Nucleus accumbens (tissue), 56 donors: ENCODE data around the gene TBC1D22A.
A peak's percentile ranks its signal among the peaks of the same experiment; 100 is the strongest.

Experiments
- DNase-seq, 56 donors: peaks; one replicate each; lab custom pipeline; 2025; lab: John Stamatoyannopoulos, UW

The TBC1D22A gene

GRCh38 chr22:47207387-47207786 is 444.9 kb downstream of the TBC1D22A start:
- DNase-seq = no peak

GRCh38 chr22:47207846-47208554 is 445.6 kb downstream of the TBC1D22A start:
- DNase-seq = no peak

- no peak for DNase-seq
Measured at GRCh38 chr22:47208630-47209029, 446.2 kb downstream of the TBC1D22A start.

GRCh38 chr22:47209040-47209514 is 446.6 kb downstream of the TBC1D22A start:
- no peak for DNase-seq

GRCh38 chr22:47209547-47210023 is 447.1 kb downstream of the TBC1D22A start:
- no peak for DNase-seq

- DNase-seq = no peak
Measured at GRCh38 chr22:47210112-47210657, 447.7 kb downstream of the TBC1D22A start.

GRCh38 chr22:47210686-47211085 is 448.2 kb downstream of the TBC1D22A start:
- DNase-seq = no peak

GRCh38 chr22:47213571-47214230 is 451.3 kb downstream of the TBC1D22A start:
- DNase-seq = peak in 1 of 56 donors; percentile 7

GRCh38 chr22:47215851-47216250 is 453.4 kb downstream of the TBC1D22A start:
- no peak for DNase-seq

- DNase-seq = no peak
Measured at GRCh38 chr22:47218671-47219070, 456.2 kb downstream of the TBC1D22A start.

- DNase-seq = no peak
Measured at GRCh38 chr22:47219789-47220188, 457.3 kb downstream of the TBC1D22A start.

GRCh38 chr22:47220752-47221151 is 458.3 kb downstream of the TBC1D22A start:
- no peak for DNase-seq

GRCh38 chr22:47221840-47222615 is 459.6 kb downstream of the TBC1D22A start:
- peak in 5 of 56 donors; percentile 6 to 37 (median 18) for DNase-seq
